ENCODE measurements around the gene PWP2. TPM values are rescaled to one million over a fixed set of nuclear protein-coding genes. Genes with fewer than 3 reads are reported as not detected.

The PWP2 gene
- total and polyA plus RNA-seq, 2 donors (not counting 3 experiments of a cell fraction or from before 2014, with no cell fraction given), result 5.1 to 31.8 TPM

GRCh38 chr21:44063151-44063912 is 43.9 kb upstream of the PWP2 start:
- no peak for TF ChIP-seq FOS (IDR thresholded peaks at IDR 0.05; ENCODE audit: borderline replicate concordance, insufficient read depth, low read length)
- no peak for TF ChIP-seq POLR2A (IDR thresholded peaks at IDR 0.05; ENCODE audit: low read depth, low read length)
- no peak for TF ChIP-seq GATA2 (IDR thresholded peaks at IDR 0.05; ENCODE audit: insufficient read depth, insufficient read length, low read depth, low read length)
- no peak for TF ChIP-seq JUN (IDR thresholded peaks at IDR 0.05; ENCODE audit: borderline replicate concordance, insufficient read depth, insufficient read length, low read depth)
- no peak for TF ChIP-seq MYC (IDR thresholded peaks at IDR 0.05; ENCODE audit: low read depth, low read length)
- TF ChIP-seq POLR2AphosphoS5 (IDR thresholded peaks at IDR 0.05; ENCODE audit: insufficient read depth, low read depth, low read length), result no peak
- TF ChIP-seq EZH2 (IDR thresholded peaks at IDR 0.05; ENCODE audit: borderline replicate concordance, low read depth, low read length, severe bottlenecking), result no peak
- TF ChIP-seq, protein P1, sequence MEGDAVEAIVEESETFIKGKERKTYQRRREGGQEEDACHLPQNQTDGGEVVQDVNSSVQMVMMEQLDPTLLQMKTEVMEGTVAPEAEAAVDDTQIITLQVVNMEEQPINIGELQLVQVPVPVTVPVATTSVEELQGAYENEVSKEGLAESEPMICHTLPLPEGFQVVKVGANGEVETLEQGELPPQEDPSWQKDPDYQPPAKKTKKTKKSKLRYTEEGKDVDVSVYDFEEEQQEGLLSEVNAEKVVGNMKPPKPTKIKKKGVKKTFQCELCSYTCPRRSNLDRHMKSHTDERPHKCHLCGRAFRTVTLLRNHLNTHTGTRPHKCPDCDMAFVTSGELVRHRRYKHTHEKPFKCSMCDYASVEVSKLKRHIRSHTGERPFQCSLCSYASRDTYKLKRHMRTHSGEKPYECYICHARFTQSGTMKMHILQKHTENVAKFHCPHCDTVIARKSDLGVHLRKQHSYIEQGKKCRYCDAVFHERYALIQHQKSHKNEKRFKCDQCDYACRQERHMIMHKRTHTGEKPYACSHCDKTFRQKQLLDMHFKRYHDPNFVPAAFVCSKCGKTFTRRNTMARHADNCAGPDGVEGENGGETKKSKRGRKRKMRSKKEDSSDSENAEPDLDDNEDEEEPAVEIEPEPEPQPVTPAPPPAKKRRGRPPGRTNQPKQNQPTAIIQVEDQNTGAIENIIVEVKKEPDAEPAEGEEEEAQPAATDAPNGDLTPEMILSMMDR (IDR thresholded peaks at IDR 0.05; ENCODE audit: extremely low read depth in 1 of 2, insufficient read depth in 1 of 2, low read depth in 1 of 2, low read length in 2 of 2), result no peak
- TF ChIP-seq MAX (IDR thresholded peaks at IDR 0.05; ENCODE audit: insufficient read depth, insufficient read length), result no peak
- Histone ChIP-seq H2AFZ (ENCODE audit: low read depth, low read length) (no peak overlapping the region), H3K4me1 (ENCODE audit: control insufficient read depth, extremely low read depth, insufficient read depth, low read length) (no peaks in the 10 kb centered on the region), H3K79me2 (ENCODE audit: control insufficient read depth, insufficient read depth, low read length) (peaks cover 3% of the 10 kb centered on the region), H3K4me3 (replicated peaks in 1 of 3; ENCODE audit: insufficient read depth in 1 of 3, low read depth in 1 of 3, low read length in 3 of 3) (no peak overlapping the region), H3K4me2 (ENCODE audit: insufficient read depth, low read length) (no peak overlapping the region), H3K27ac (ENCODE audit: insufficient read depth, low read depth, low read length) (no peak overlapping the region), H3K9me3 (replicated peaks; ENCODE audit: control insufficient read depth, insufficient read depth, low read length) (no peaks in the 10 kb centered on the region), H3K36me3 (ENCODE audit: control insufficient read depth in 2 of 2, extremely low read depth in 1 of 2, insufficient read depth in 2 of 2, low read length in 2 of 2) (peaks cover 12 to 28% of the 10 kb centered on the region in 2 experiments), H3K27me3 (ENCODE audit: control insufficient read depth in 2 of 2, insufficient read depth in 2 of 2, low read length in 2 of 2) (no peaks in the 10 kb centered on the region), H3K9me1 (replicated peaks; ENCODE audit: control insufficient read depth, extremely low read depth, insufficient read depth, low read length) (no peaks in the 10 kb centered on the region), H3K9ac (replicated peaks; ENCODE audit: extremely low read depth, insufficient read depth, low read length) (no peak overlapping the region), H4K20me1 (replicated peaks; ENCODE audit: control insufficient read depth, extremely low read depth, insufficient read depth, low read length) (no peaks in the 10 kb centered on the region)
- dilution Hi-C loops (cut with MboI; ENCODE audit: extremely low pct_ligation_motif_present, low sequenced_read_pairs) (no loop called here), intact Hi-C loops (cut with micrococcal nuclease) (no loop called here)
- FAIRE-seq (no peak), DNase-seq (ENCODE audit: low read depth, low spot score) (no peak)
- ChIA-PET CTCF (interaction anchor here (1.2 to 1.3 kb wide), 2 partner anchors 50 to 88 kb away, joined by 3 read pairs; no protein-coding TSS in a partner anchor), POLR2A (no interaction called here)
- BruUV-seq (replicated peaks), result no TSS peak

All from endothelial cell of umbilical vein (primary cell).